SIG-M5 treated with dmso at 0.1 percent for 504 hours (cell line): ENCODE results near the gene NIT1.
A peak's percentile ranks its signal among the peaks of the same experiment; 100 is the strongest.

ENCODE experiments used
- DNase-seq: peaks from one replicate; lab custom pipeline; 2025; ENCODE audit not compliant: unreplicated experiment; lab: John Stamatoyannopoulos, UW

NIT1 gene

GRCh38 chr1:161145832-161146231 lies 27.9 kb downstream of the NIT1 start:
- DNase-seq: no peak

GRCh38 chr1:161153176-161153575 lies 35.3 kb downstream of the NIT1 start:
- no peak for DNase-seq

GRCh38 chr1:161153682-161154337 lies 35.9 kb downstream of the NIT1 start, which contains the start of gene UFC1:
TSS of gene UFC1 (plus strand) at chr1:161153978. CDS start at chr1:161153998, 20 bp downstream.
- peak; percentile 97 for DNase-seq

- no peak for DNase-seq
These were observed 40.0 kb downstream of the NIT1 start for GRCh38 chr1:161157867-161158266.

GRCh38 chr1:161158316-161159010 lies 40.6 kb downstream of the NIT1 start:
- DNase-seq: no peak

- peak; percentile 95 for DNase-seq
These were observed 41.4 kb downstream of the NIT1 start, which contains the start of gene USP21 for GRCh38 chr1:161159087-161159912. TSS of gene USP21 (plus strand) at chr1:161159500. CDS start at chr1:161160641, 1,141 bp downstream.

- DNase-seq: peak; percentile 53
These were observed 42.0 kb downstream of the NIT1 start for GRCh38 chr1:161159913-161160243.

GRCh38 chr1:161160671-161161145 lies 42.8 kb downstream of the NIT1 start:
- DNase-seq: no peak

- no peak for DNase-seq
These were observed 43.7 kb downstream of the NIT1 start for GRCh38 chr1:161161652-161162051.

GRCh38 chr1:161162052-161162451 lies 44.1 kb downstream of the NIT1 start:
- DNase-seq: no peak

- DNase-seq: no peak
These were observed 44.9 kb downstream of the NIT1 start for GRCh38 chr1:161162806-161163205.

GRCh38 chr1:161163793-161164192 lies 45.9 kb downstream of the NIT1 start:
- DNase-seq: no peak

- no peak for DNase-seq
These were observed 47.2 kb downstream of the NIT1 start for GRCh38 chr1:161164901-161165610.

- peak; percentile 99 for DNase-seq
These were observed 48.1 kb downstream of the NIT1 start, which contains the start of gene PPOX for GRCh38 chr1:161165742-161166668. TSS of gene PPOX (plus strand) at chr1:161166426. CDS start at chr1:161166848, 422 bp downstream.

GRCh38 chr1:161166669-161167548 lies 49.0 kb downstream of the NIT1 start:
- DNase-seq: no peak

GRCh38 chr1:161168906-161169305 lies 51.0 kb downstream of the NIT1 start:
- DNase-seq: no peak
